AG09309 (cell line): ENCODE data around the gene PPP4R2.

Experiments
- DNase-seq: peaks from one replicate; pipeline ENCODE4 v3.0.0-alpha.2; 2010; ENCODE audit warnings: low read depth
- H3K4me3 ChIP-seq: 2 replicates; pipeline ENCODE4 v1.5.1; 2011; ENCODE audit warnings: mild to moderate bottlenecking, low read depth, low read length, moderate library complexity; ENCODE audit not compliant: control insufficient read depth
- CTCF ChIP-seq: IDR thresholded peaks from 2 replicates; pipeline ENCODE4 v1.5.1; 2011; ENCODE audit warnings: mild to moderate bottlenecking, low read depth, low read length, inconsistent platforms; ENCODE audit not compliant: insufficient read depth, control insufficient read depth; ENCODE audit errors: missing control alignments

Gene PPP4R2

GRCh38 chr3:73021301-73021835 is 24.8 kb downstream of the PPP4R2 start:
- no peak for TF ChIP-seq CTCF
- DNase-seq: no peak
- H3K4me3 ChIP-seq: no peak overlapping the region

DNA sequence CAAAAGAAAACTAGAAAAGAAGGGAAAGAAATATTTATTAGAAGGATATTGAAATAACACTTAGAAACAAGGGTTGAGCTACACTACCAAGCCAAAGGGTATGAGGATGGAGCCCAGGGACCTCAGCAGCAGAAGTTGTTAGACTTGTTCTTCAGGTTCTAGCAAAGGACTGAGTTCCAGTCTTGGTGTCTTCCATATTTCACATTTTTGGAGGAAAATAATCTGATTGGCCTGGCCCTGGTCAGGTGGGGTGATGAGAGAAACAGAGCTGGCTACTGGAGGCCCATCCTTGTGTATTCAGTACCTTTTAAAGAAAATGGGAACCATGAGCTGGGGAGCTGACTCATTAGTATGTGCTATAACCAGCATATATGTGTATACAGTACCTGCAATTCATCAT is 28.2 kb downstream of the PPP4R2 start:
- no peak for TF ChIP-seq CTCF
- no peak for DNase-seq
- no peak overlapping the region for H3K4me3 ChIP-seq

- no peak for TF ChIP-seq CTCF
- no peak for DNase-seq
- no peak overlapping the region for H3K4me3 ChIP-seq
Measured at GRCh38 chr3:73026111-73026759, 29.6 kb downstream of the PPP4R2 start.

DNA sequence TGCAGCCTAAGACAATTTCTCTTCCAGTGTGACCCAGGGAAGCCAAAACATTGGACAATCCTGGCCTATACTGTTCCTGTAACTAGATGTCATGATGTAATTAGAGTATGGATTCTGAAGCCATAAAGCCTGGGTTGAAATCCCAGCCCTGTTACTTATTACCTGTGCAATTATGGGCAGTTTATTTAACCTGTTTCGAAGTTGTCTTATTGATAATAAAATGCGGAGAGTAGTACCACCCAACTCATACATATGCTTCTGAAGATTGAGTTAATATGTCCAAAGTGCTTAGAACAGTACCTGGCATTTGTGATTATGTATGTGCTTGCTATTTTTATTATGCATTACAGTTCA is 30.1 kb downstream of the PPP4R2 start:
- no peak overlapping the region for H3K4me3 ChIP-seq
- DNase-seq: no peak

GRCh38 chr3:73028803-73029202 is 32.2 kb downstream of the PPP4R2 start:
- no peak for DNase-seq
- no peak for TF ChIP-seq CTCF
- H3K4me3 ChIP-seq: no peak overlapping the region

More for the DNA sequence above, 30.1 kb downstream of the PPP4R2 start:
- no peak for TF ChIP-seq CTCF

GRCh38 chr3:73029321-73029796 is 32.7 kb downstream of the PPP4R2 start:
- no peak overlapping the region for H3K4me3 ChIP-seq
- TF ChIP-seq CTCF: no peak
- peak; percentile 75 for DNase-seq
